Right lobe of liver (tissue), 6 donors: Measurements from ENCODE around the gene FUBP3. TPM values are rescaled to one million over a fixed set of nuclear protein-coding genes. Genes with fewer than 3 reads are reported as not detected.

ENCODE experiments used
- ATAC-seq, 4 donors: fragments of 200-7000 bp; cut with Tn5 transposase; one replicate each; pipeline ENCODE4 v1.9.1; 2020; ENCODE audit warnings: mild to moderate bottlenecking in 4 of 4, moderate library complexity in 4 of 4
- DNase-seq, 3 donors: peaks; one replicate each; pipeline ENCODE4 v3.0.0-alpha.2; 2020
- H3K27ac ChIP-seq, 3 donors: fragments of 200-600 bp; one replicate each; pipeline ENCODE4 v1.8.0; 2022
- H3K27me3 ChIP-seq, 2 donors: fragments of 200-600 bp; one replicate each; pipeline ENCODE4 v1.8.0; 2022
- H3K36me3 ChIP-seq, 4 donors: fragments of 200-600 bp; sonication (generic) in 1 of 4; one replicate each; pipeline versions ENCODE4 v1.5.1 to v1.8.0; 2017 to 2022; ENCODE audit warnings: control low read depth in 1 of 4
- H3K4me1 ChIP-seq, 4 donors: fragments of 200-600 bp; sonication (generic) in 1 of 4; one replicate each; pipeline versions ENCODE4 v1.5.1 to v1.8.0; 2017 to 2022; ENCODE audit warnings: control low read depth in 1 of 4
- H3K4me3 ChIP-seq, 3 donors: fragments of 200-600 bp; one replicate each; pipeline ENCODE4 v1.8.0; 2022
- H3K9me3 ChIP-seq, 4 donors: fragments of 200-600 bp; sonication (generic) in 1 of 4; one replicate each; pipeline versions ENCODE4 v1.5.1 to v1.8.0; 2017 to 2022; ENCODE audit warnings: control low read depth in 1 of 4
- CTCF ChIP-seq, 4 donors: fragments of 200-600 bp in 3 of 4; fragments of 450-650 bp in 1 of 4; IDR thresholded peaks; one replicate each; pipeline versions ENCODE4 v1.5.1 to v1.8.0; 2016 to 2022; ENCODE audit warnings: antibody characterized with exemption in 4 of 4, mild to moderate bottlenecking in 2 of 4
- POLR2A ChIP-seq: fragments of 450-650 bp; IDR thresholded peaks from one replicate; pipeline ENCODE4 v1.6.1; 2017; ENCODE audit warnings: antibody characterized with exemption, mild to moderate bottlenecking
- WGBS: methylation state at CpG from one replicate; pipeline ENCODE4 v1.1.6; 2018; ENCODE audit warnings: low coverage, low lambda C conversion rate; ENCODE audit not compliant: insufficient coverage; ENCODE audit errors: missing lambda C conversion rate; 5-methylcytosine and 5-hydroxymethylcytosine counted together
- intact Hi-C, 2 donors: fragments of 100-400 bp; cut with DNase I; formaldehyde crosslinking; loops; one replicate each; pipeline versions ENCODE4 v1.11.2 to v1.14.1; 2022
- total RNA-seq, 6 experiments: library from RNA; depleted of rRNA in 2 of 6; stranded (reverse); fragments of >200 nt in 2 of 6; fragmentation: NEBNext Ultra II Directional in 3 of 6; extraction: Animal tissue kit (Norgen Biotek cat#: 25700) in 3 of 6; gene quantifications; one replicate each; pipeline versions ENCODE4 v1.1.0 to v1.2.4, GENCODE V29; 2016 to 2023
- donor health status: DM: no; HTN: yes; CAD: no.
- donor health status: DM: no; HTN: no; CAD: no.
- donor health status: DM: no; HTN: no; CAD: no.
- donor health status: DM: no; HTN: yes; CAD: no.
- donor health status: DM: no; HTN: yes; CAD: no.

FUBP3 gene
- total RNA-seq, 6 experiments from 2014 or later = 21.3 to 35.7 (median 25.2) TPM

- Histone ChIP-seq H3K4me3 (no peak overlapping the region), H3K36me3 (peaks cover 0 to 81% (median 37%) of the 10 kb centered on the region in 4 donors), H3K27ac (no peak overlapping the region), H3K4me1 (peaks cover 0 to 8% (median 0%) of the 10 kb centered on the region in 4 donors), H3K9me3 (no peaks in the 10 kb centered on the region), H3K27me3 (no peaks in the 10 kb centered on the region)
- no peak for TF ChIP-seq CTCF (IDR thresholded peaks at IDR 0.05)
- no peak for TF ChIP-seq POLR2A
- intact Hi-C loops = no loop called here
- ATAC-seq = peak in 1 of 4 donors; percentile 22
- 93% methylated on average over 4 of the region's 4 CpGs for WGBS
- DNase-seq = no peak
Measured at GRCh38 chr9:130624154-130624553, 44.8 kb downstream of the FUBP3 start.

GRCh38 chr9:130626249-130626996 lies 47.0 kb downstream of the FUBP3 start:
- intact Hi-C loops = no loop called here
- WGBS = 64% methylated on average over 9 of the region's 21 CpGs
- peaks cover 0 to 79% (median 36%) of the 10 kb centered on the region in 4 donors for H3K36me3 ChIP-seq
- H3K4me3 ChIP-seq = no peak overlapping the region
- TF ChIP-seq CTCF (IDR thresholded peaks at IDR 0.05) (peak; percentile 21 to 51 (median 32)), POLR2A (no peak)
- ATAC-seq = peak; percentile 83 to 95 (median 90)
- peak; percentile 60 to 75 (median 68) for DNase-seq
- H3K4me1 ChIP-seq = peaks cover 0 to 8% (median 0%) of the 10 kb centered on the region in 4 donors
- no peaks in the 10 kb centered on the region for H3K9me3 ChIP-seq
- no peak overlapping the region for H3K27ac ChIP-seq
- no peaks in the 10 kb centered on the region for H3K27me3 ChIP-seq

GRCh38 chr9:130627051-130627450 lies 47.7 kb downstream of the FUBP3 start:
- ATAC-seq = no peak

More at GRCh38 chr9:130627051-130627450, 47.7 kb downstream of the FUBP3 start:
- H3K4me1 ChIP-seq = peaks cover 0 to 8% (median 0%) of the 10 kb centered on the region in 4 donors
- WGBS = 85% methylated on average over 5 of the region's 10 CpGs
- no peak for DNase-seq
- TF ChIP-seq POLR2A (no peak), CTCF (IDR thresholded peaks at IDR 0.05) (no peak)
- no peak overlapping the region for H3K4me3 ChIP-seq
- H3K36me3 ChIP-seq = peaks cover 0 to 79% (median 41%) of the 10 kb centered on the region in 4 donors
- no peaks in the 10 kb centered on the region for H3K27me3 ChIP-seq
- intact Hi-C loops = no loop called here
- no peaks in the 10 kb centered on the region for H3K9me3 ChIP-seq
- no peak overlapping the region for H3K27ac ChIP-seq
